Endothelial cell of umbilical vein (primary cell): ENCODE measurements around the gene HAND2. TPM values are rescaled to one million over a fixed set of nuclear protein-coding genes. Genes with fewer than 3 reads are reported as not detected.

Experiments used
- BruUV-seq: library from RNA; stranded (reverse); fragments of 400-500 nt; replicated peaks from 2 replicates; lab custom pipeline; 2021; lab: Mats Ljungman, UMichigan
- CTCF ChIA-PET: fragments of 300-600, 350-600 bp; sonication (Branson Sonifier 250); formaldehyde crosslinking; loops from one replicate; lab custom pipeline; 2021; ENCODE audit warnings: antibody characterized with exemption, inconsistent platforms; lab: Charles Lee
- POLR2A ChIA-PET: fragments of 300-600, 350-600 bp; sonication (Branson Sonifier 250); formaldehyde crosslinking; loops from one replicate; lab custom pipeline; 2021; ENCODE audit warnings: antibody characterized with exemption, inconsistent platforms; lab: Charles Lee
- DNase-seq: peaks from one replicate; pipeline ENCODE4 v3.0.0-alpha.2; 2011; ENCODE audit warnings: low read depth, low spot score
- FAIRE-seq: peaks from 2 replicates; lab custom pipeline; 2011; peaks lifted over from hg19 to GRCh38; lab: Jason Lieb, UNC
- H2AFZ ChIP-seq: 2 replicates; pipeline ENCODE4 v1.6.0; 2012; ENCODE audit warnings: low read depth, low read length, control low read depth, inconsistent platforms
- H3K27ac ChIP-seq: 2 replicates; pipeline ENCODE4 v1.5.1; 2011; ENCODE audit warnings: low read depth, mild to moderate bottlenecking, control low read depth, low read length, moderate library complexity; ENCODE audit not compliant: insufficient read depth
- H3K27me3 ChIP-seq, 2 experiments: 2 replicates each; pipeline versions ENCODE4 v1.6.0 to v1.6.1; 2011; ENCODE audit warnings: low read length in 2 of 2, mixed read lengths in 1 of 2; ENCODE audit not compliant: control insufficient read depth in 2 of 2, insufficient read depth in 2 of 2
- H3K36me3 ChIP-seq, 2 experiments: 2 replicates in 1 of 2; 3 replicates in 1 of 2; pipeline ENCODE4 v1.5.1; 2011; ENCODE audit warnings: low read length in 2 of 2, mild to moderate bottlenecking in 1 of 2, moderate library complexity in 1 of 2; ENCODE audit not compliant: control insufficient read depth in 2 of 2, insufficient read depth in 2 of 2; ENCODE audit errors: extremely low read depth in 1 of 2
- H3K4me1 ChIP-seq: 3 replicates; pipeline ENCODE4 v1.5.1; 2011; ENCODE audit warnings: mild to moderate bottlenecking, low read length; ENCODE audit not compliant: control insufficient read depth, insufficient read depth; ENCODE audit errors: extremely low read depth
- H3K4me2 ChIP-seq: 2 replicates; pipeline ENCODE4 v1.6.1; 2011; ENCODE audit warnings: low read length, control low read depth, mixed read lengths; ENCODE audit not compliant: insufficient read depth
- H3K4me3 ChIP-seq, 3 experiments: fragments of 200-600 bp in 1 of 3; sonication (generic), shearing (Covaris generic) in 1 of 3; replicated peaks in 1 of 3; 2 replicates each; pipeline ENCODE4 v1.5.1; 2011 to 2016; ENCODE audit warnings: control low read depth in 3 of 3, low read length in 3 of 3, mild to moderate bottlenecking in 2 of 3, inconsistent platforms in 1 of 3, low read depth in 1 of 3, moderate library complexity in 1 of 3; ENCODE audit not compliant: insufficient read depth in 1 of 3
- H3K79me2 ChIP-seq: 2 replicates; pipeline ENCODE4 v1.6.0; 2012; ENCODE audit warnings: low read length, inconsistent platforms; ENCODE audit not compliant: control insufficient read depth, insufficient read depth
- H3K9ac ChIP-seq: replicated peaks from 2 replicates; pipeline ENCODE3; 2011; ENCODE audit warnings: low read length, control low read depth; ENCODE audit not compliant: insufficient read depth; ENCODE audit errors: extremely low read depth
- H3K9me1 ChIP-seq: replicated peaks from 3 replicates; pipeline ENCODE4 v1.6.0; 2011; ENCODE audit warnings: mild to moderate bottlenecking, low read length; ENCODE audit not compliant: control insufficient read depth, insufficient read depth; ENCODE audit errors: extremely low read depth
- H3K9me3 ChIP-seq: replicated peaks from 2 replicates; pipeline ENCODE4 v1.5.1; 2012; ENCODE audit warnings: low read length, inconsistent platforms; ENCODE audit not compliant: control insufficient read depth, insufficient read depth
- H4K20me1 ChIP-seq: replicated peaks from 2 replicates; pipeline ENCODE3; 2011; ENCODE audit warnings: mild to moderate bottlenecking, low read length; ENCODE audit not compliant: control insufficient read depth, insufficient read depth; ENCODE audit errors: extremely low read depth
- CTCF ChIP-seq, 2 donors: IDR thresholded peaks; 1 replicate in 1 of 2; 2 replicates in 1 of 2; pipeline ENCODE4 v1.5.1; 2011; ENCODE audit warnings: low read length in 2 of 2, mild to moderate bottlenecking in 2 of 2, moderate library complexity in 2 of 2, control low read depth in 1 of 2, inconsistent platforms in 1 of 2, low read depth in 1 of 2; ENCODE audit not compliant: insufficient read depth in 1 of 2; ENCODE audit errors: extremely low read depth in 1 of 2
- EZH2 ChIP-seq: IDR thresholded peaks from 2 replicates; pipeline ENCODE4 v1.6.1; 2012; ENCODE audit warnings: borderline replicate concordance, low read depth, mild to moderate bottlenecking, moderate library complexity, low read length, inconsistent platforms; ENCODE audit not compliant: severe bottlenecking
- FOS ChIP-seq: IDR thresholded peaks from 2 replicates; pipeline ENCODE4 v1.6.1; 2011; ENCODE audit warnings: mild to moderate bottlenecking, low read length, moderate library complexity, borderline replicate concordance; ENCODE audit not compliant: insufficient read depth
- MYC ChIP-seq: IDR thresholded peaks from one replicate; pipeline ENCODE4 v1.6.1; 2011; ENCODE audit warnings: mild to moderate bottlenecking, low read depth, low read length
- POLR2A ChIP-seq: IDR thresholded peaks from 2 replicates; pipeline ENCODE4 v1.6.1; 2012; ENCODE audit warnings: low read depth, mild to moderate bottlenecking, control low read depth, low read length
- POLR2AphosphoS5 ChIP-seq: IDR thresholded peaks from 2 replicates; pipeline ENCODE4 v1.6.1; 2012; ENCODE audit warnings: low read depth, mild to moderate bottlenecking, control low read depth, low read length, moderate library complexity; ENCODE audit not compliant: insufficient read depth
- dilution Hi-C: fragments of 300-500 bp; cut with MboI; formaldehyde crosslinking; loops from one replicate; pipeline ENCODE4 v1.15.0; 2019; ENCODE audit warnings: low sequenced_read_pairs; ENCODE audit not compliant: extremely low pct_ligation_motif_present
- intact Hi-C: fragments of 100-400 bp; cut with micrococcal nuclease; formaldehyde crosslinking; loops from one replicate; pipeline ENCODE4 v1.10.0; 2022
- polyA plus RNA-seq, 4 experiments: library from polyadenylated mRNA; depleted of rRNA in 3 of 4; stranded (reverse) in 3 of 4; unstranded in 1 of 4; fragments of >200 nt; gene quantifications; 2 replicates each; pipeline versions ENCODE4 v1.2.1 to v1.2.3, GENCODE V29; 2011 to 2012; ENCODE audit warnings: missing spikeins in 1 of 4
- total RNA-seq: library from RNA; stranded (reverse); gene quantifications from 2 replicates; pipeline ENCODE4 v1.2.3, GENCODE V29; 2021
- TF ChIP-seq, protein P1 (sequence below): IDR thresholded peaks from 2 replicates; pipeline ENCODE4 v1.6.1; 2011; ENCODE audit not compliant: insufficient read depth, insufficient read length

The HAND2 gene
- total and polyA plus RNA-seq, 2 donors (not counting 3 experiments of a cell fraction or from before 2014, with no cell fraction given) = not detected

DNA sequence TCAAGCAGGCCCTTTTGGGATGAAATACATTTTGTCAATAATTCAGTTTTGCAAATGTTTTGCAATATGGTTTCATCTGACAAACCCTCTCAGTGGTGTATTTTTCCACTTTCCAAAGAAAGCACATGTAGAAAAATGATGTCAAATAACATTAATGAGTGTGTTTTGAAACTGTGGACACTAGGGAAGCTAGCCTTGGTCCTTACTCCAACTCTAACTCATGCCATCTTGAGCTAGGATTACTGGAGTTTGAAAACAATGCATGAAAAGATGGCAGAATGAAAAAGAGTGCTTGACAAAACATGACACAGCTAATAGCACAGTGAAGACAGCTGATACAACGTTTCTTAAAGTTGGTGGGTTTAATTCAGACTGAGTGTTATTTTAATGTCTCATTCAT lies 41.4 kb downstream of the HAND2 start:
- H3K4me3 ChIP-seq = no peak overlapping the region
- no peaks in the 10 kb centered on the region for H3K79me2 ChIP-seq
- no peak overlapping the region for H3K27ac ChIP-seq
- CTCF ChIA-PET = interaction anchor here (0.8 to 1.1 kb wide), 2 partner anchors 68 to 170 kb away, joined by 3 to 4 read pairs; no protein-coding TSS in a partner anchor
- DNase-seq = no peak
- H3K4me2 ChIP-seq = no peak overlapping the region
- H3K9ac ChIP-seq = no peak overlapping the region
- no peak for FAIRE-seq
- intact Hi-C loops = no loop called here
- H3K27me3 ChIP-seq = no peaks in the 10 kb centered on the region
- no peaks in the 10 kb centered on the region for H3K36me3 ChIP-seq
- TF ChIP-seq CTCF (IDR thresholded peaks at IDR 0.05; ENCODE audit: extremely low read depth in 1 of 2, insufficient read depth in 1 of 2, low read depth in 1 of 2, low read length in 2 of 2) = no peak
- TF ChIP-seq MYC = no peak
- TF ChIP-seq, protein P1, sequence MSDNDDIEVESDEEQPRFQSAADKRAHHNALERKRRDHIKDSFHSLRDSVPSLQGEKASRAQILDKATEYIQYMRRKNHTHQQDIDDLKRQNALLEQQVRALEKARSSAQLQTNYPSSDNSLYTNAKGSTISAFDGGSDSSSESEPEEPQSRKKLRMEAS = no peak
- no peak for TF ChIP-seq EZH2
- H3K4me1 ChIP-seq = peaks cover 9% of the 10 kb centered on the region
- POLR2A ChIA-PET = no interaction called here
- no peaks in the 10 kb centered on the region for H3K9me3 ChIP-seq
- BruUV-seq = no TSS peak
- no peaks in the 10 kb centered on the region for H4K20me1 ChIP-seq
- no peaks in the 10 kb centered on the region for H3K9me1 ChIP-seq
- dilution Hi-C loops = no loop called here
- no peak overlapping the region for H2AFZ ChIP-seq

DNA sequence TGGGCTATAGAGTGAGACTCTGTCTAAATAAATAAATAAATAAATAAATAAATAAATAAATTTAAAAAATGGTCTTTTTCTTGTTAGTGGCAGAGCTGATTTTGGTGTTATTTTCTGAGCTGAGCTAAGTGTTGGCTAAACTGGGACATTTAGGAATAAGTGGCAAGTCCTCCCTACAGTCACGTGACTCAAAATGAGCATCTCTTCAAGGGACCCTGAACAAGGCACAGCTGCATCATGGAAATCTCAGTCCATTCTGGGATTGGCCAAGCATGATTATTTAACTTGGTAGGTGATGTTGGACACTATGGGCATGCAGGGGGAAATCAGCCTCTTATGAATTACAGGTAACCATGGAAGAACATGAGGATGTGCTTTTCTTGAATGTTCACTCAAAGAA lies 42.0 kb downstream of the HAND2 start:
- Histone ChIP-seq H2AFZ (no peak overlapping the region), H3K4me1 (peaks cover 9% of the 10 kb centered on the region), H3K27me3 (no peaks in the 10 kb centered on the region), H3K4me2 (no peak overlapping the region), H3K27ac (no peak overlapping the region), H4K20me1 (no peaks in the 10 kb centered on the region), H3K9ac (no peak overlapping the region), H3K9me1 (no peaks in the 10 kb centered on the region), H3K4me3 (no peak overlapping the region), H3K9me3 (no peaks in the 10 kb centered on the region), H3K79me2 (no peaks in the 10 kb centered on the region), H3K36me3 (no peaks in the 10 kb centered on the region)
- TF ChIP-seq MYC = no peak
- no peak for TF ChIP-seq FOS
- no peak for TF ChIP-seq POLR2AphosphoS5
- TF ChIP-seq POLR2A = no peak
- ChIA-PET CTCF (interaction anchor here (0.8 to 1.1 kb wide), 2 partner anchors 68 to 169 kb away, joined by 3 to 4 read pairs; no protein-coding TSS in a partner anchor), POLR2A (no interaction called here)
- FAIRE-seq (no peak), DNase-seq (no peak)
- no TSS peak for BruUV-seq
- dilution Hi-C loops = no loop called here
- intact Hi-C loops = no loop called here
